ENCODE data around the gene RNF208.

The RNF208 gene

DNA sequence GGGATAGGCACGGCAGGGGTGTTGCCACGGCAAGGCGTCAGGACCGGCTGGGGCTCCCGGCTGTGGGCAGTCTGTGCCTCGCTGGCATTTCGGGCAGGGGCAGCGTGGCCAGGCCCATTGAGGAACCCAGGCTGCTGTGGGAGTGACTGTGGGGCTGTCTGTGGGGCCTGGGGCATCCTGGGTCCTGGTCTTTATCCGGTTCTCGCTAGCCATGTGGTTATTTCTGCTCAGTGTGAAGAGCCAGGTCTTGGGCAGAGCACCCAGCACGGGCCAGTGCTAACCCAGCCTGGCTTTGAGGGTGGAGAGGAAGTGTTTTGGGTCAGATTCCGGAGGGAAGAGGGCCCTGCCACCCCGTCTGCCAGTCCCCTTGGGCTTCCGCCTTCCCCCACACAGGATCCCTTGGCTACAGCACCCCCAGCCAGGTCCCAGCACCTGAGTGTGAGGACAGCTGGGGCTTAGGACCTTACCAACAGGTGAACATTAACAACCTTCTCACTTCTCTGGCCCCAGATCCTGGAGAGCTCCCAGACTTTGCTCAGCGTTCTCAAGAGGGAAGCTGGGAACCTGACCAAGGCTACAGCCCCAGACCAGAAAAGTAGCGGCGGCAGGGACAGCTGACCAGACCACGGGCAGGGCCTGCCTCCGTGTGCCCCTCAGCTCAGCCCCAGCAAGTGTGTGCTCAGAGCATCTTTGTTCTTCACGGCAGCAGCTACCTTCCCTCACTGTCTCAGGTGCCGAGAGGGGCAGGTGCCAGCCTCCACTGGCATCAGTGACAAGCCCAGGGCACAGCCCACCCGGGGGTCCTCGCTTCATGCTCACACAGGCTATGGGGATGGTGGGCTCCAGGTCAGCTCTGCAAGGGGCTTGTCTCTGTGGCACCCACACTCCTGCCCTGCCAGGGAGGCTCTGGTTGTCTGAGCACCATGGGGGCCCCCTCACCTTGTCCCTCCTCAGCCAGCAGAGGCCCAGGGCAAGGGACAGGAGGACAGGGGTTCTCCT is 32.4 kb downstream of the RNF208 start:
- no peak for DNase-seq

GRCh38 chr9:137188490-137189296 is 33.3 kb downstream of the RNF208 start, which contains the start of the genes ANAPC2 and SSNA1:
TSS of gene ANAPC2 (minus strand) at chr9:137188560. CDS start at chr9:137188532, 28 bp downstream.
TSS of gene SSNA1 (plus strand) at chr9:137188676. CDS start at chr9:137188727, 51 bp downstream.
- DNase-seq = peak; percentile 92

DNA sequence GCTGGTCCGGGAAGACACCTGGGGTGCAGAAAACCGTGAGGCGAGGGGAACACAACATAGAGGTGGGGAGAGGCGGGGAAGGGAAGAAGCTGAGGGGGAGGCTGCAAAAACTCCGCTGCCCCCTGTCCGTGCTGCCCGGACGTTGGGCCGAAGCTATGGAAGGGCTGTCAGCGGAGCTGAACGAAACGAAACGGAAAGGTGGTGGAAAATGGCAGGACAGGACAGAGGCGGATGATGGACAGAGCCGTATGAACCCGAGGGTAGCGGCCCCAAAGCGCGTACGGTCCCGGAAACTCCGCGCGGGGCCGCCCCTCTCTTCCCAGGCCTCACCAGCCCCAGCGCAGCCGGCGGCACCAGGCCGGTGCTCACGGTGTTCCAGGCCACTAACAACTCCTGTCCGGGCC is 34.0 kb downstream of the RNF208 start:
- no peak for DNase-seq

DNA sequence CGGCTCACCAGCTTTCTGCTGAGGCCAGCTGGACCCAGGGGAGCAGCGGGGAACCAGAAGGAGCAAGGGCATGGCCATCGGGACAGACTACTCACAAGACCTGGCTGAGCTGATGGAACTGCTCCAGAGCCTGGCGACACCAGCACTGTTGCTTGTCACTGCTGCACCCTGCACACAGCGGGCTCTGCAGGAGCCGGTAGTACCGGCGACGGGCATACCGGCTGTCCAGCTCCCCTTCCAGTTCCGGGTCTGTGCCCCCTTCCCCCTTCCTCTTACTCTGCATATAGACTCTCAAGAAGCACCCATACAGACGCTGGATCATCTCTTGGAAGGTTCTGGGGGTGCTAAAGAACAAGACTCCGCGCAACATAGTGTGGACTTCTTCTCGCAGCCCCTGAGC is 34.7 kb downstream of the RNF208 start:
- DNase-seq = no peak

- DNase-seq = no peak
Measured at GRCh38 chr9:137186385-137186784, 35.7 kb downstream of the RNF208 start.

GRCh38 chr9:137185921-137186320 is 36.1 kb downstream of the RNF208 start:
- DNase-seq = no peak

GRCh38 chr9:137184881-137185660 is 37.0 kb downstream of the RNF208 start:
- no peak for DNase-seq

GRCh38 chr9:137183980-137184595 is 38.0 kb downstream of the RNF208 start:
- no peak for DNase-seq

DNA sequence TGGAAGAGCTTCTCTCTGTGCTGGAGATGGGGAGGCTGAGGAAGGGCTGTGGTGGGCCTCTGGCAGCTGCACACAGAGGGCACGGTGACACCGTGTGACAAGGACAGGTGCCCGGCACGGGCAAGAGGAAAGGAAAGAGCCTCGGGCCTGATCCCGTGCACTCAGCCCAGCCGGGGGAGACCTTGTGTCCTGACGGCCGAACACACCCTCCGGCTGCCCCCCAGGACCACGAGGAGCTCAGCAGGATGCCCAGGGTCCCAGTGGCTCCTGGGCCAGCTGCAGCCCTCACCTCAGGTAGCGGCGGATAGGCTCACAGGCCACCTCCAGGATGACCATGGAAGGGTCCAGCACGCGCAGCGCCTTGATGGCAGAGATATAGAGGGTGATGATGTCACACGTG is 39.2 kb downstream of the RNF208 start:
- DNase-seq = no peak

DNA sequence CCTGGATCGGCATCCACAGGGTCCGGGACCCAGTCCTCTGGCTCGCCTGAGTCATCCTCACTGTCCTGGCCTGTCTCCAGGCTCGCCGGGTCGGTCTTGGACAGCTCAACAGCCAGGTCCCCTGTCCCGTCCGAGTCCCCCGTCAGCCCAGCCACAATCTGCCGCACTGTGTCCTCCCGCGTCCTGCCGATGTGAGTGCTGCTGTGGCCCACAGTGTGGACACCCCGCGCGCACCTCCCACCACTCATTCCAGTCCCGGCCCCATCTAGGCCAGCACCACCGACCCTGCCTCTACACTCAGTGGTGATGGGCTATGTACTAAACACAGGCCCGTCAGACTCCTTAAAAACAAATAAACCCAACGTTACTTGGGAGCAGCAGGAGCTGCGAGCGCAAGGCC is 40.4 kb downstream of the RNF208 start:
- DNase-seq = no peak

DNA sequence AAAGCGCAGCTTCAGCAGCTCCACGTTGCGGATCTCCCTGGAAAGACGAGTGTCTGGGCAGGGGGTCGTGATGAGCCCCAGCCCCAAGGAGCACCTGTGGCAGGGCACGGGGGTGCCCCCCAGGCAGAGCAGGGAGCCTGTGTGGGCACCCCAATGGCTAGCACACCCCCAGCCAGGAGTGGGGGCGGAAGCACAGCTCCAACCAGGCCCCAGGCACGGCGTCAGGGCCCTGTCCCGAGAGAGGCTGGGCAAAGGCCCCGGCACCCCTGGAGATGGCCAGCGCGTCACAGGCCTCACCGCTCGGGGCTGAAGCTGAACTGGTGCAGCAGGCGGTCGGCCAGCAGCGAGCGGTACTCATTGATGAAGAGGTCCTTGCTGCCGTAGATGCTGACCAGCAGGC is 41.5 kb downstream of the RNF208 start:
- DNase-seq = no peak

- no peak for DNase-seq
Measured at GRCh38 chr9:137179761-137180160, 42.3 kb downstream of the RNF208 start.

DNA sequence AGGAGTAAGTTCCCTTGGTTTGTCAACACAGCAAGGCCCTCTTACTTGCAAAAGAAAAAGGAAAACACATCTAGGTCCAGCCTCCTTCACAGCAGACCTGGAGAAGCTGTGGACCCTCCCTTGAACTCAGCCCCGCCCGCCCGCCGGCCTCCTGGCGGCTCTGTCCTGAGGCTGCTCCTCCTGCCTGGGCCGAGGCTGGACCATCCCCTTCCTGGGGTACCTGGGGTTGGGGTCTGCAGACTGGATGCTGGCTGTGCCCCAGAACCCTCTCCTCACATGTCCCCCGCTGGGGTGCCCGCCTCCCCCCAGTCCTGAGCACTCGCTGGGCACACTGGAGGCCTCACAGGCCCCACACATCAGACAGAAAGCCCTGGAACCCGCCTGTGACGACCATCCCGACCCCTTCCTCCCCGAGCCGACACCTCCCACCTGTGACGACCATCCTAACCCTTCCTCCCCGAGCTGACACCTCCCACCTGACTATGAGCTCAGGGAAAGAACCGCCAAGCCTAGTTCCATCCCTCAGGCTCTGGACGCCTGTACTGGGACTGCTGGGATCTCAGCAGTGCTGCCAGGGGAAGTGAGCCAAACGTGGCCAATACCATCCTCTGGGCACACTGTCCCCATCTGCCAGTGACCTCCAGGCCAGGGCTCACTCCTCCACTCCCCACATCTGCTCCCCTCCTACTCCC is 43.0 kb downstream of the RNF208 start:
- DNase-seq = no peak

DNA sequence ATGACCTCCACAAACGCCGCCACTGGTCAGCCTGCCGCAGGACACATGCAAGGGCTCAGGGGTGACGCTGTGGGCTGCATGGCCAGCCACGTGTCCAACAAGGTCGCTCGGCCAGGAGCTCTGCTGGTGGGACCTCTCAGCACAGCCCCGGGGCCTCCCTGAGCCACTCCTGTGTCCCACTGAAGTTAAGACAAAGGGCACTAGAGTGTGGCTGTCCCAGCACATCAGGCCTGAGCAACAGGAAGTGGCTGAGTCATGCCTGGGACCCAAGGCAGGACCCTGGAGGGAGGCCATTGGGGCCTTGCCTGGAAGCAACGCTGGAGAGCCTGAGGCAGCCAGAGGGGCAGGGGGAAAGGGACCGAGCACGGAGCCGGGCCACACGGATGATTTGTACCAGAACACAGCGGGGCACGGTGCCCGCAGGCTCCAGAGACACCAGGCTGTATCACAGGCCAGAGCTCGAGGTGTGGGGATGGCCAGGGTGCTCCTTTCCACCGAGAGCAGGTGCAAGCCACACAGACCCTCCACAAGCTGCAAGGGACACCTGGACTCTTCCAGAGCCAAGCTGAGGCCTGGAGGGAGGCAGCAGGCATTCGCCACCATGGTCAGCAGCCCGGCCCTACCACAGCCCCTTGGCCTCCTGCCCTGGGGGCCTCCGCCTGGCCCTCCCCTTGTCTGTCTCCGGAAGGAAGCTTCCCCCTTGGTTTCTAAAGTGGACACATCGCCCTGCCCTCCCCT is 43.7 kb downstream of the RNF208 start:
- no peak for DNase-seq

- DNase-seq = no peak
Measured at GRCh38 chr9:137176302-137177182, 45.5 kb downstream of the RNF208 start.

- no peak for DNase-seq
Measured at GRCh38 chr9:137175345-137175961, 46.6 kb downstream of the RNF208 start.

- no peak for DNase-seq
Measured at GRCh38 chr9:137174722-137175293, 47.2 kb downstream of the RNF208 start.

- no peak for DNase-seq
Measured at GRCh38 chr9:137173796-137174664, 48.0 kb downstream of the RNF208 start.

Measured in CD4-positive, alpha-beta T cell treated with Interleukin-15 for 1 hour (primary cell).